CD4-positive, alpha-beta T cell (primary cell): ENCODE results near the gene RHOBTB3. TPM values are rescaled to one million over a fixed set of nuclear protein-coding genes. Genes with fewer than 3 reads are reported as not detected.
A peak's percentile ranks its signal among the peaks of the same experiment; 100 is the strongest.

Experiments
- ATAC-seq: fragments of 200-7000 bp; cut with Tn5 transposase; one replicate; pipeline ENCODE4 v1.10.0; 2022; ENCODE audit warnings: mild to moderate bottlenecking; ENCODE audit not compliant: poor library complexity
- CTCF ChIA-PET: fragments of 350-600 bp; sonication (Branson Sonifier 250); formaldehyde crosslinking; loops from one replicate; lab custom pipeline; 2021; ENCODE audit warnings: antibody characterized with exemption, inconsistent platforms; lab: Charles Lee
- POLR2A ChIA-PET: fragments of 350-600 bp; sonication (Branson Sonifier 250); formaldehyde crosslinking; loops from one replicate; lab custom pipeline; 2021; ENCODE audit warnings: antibody characterized with exemption, inconsistent platforms; lab: Charles Lee
- DNase-seq, 14 experiments: peaks; one replicate each; pipeline ENCODE4 v3.0.0-alpha.2; 2013 to 2020; ENCODE audit warnings: mixed read lengths in 2 of 14
- H3K27ac ChIP-seq, 2 donors: one replicate each; pipeline versions ENCODE4 v1.5.1 to v1.7.0; 2013; ENCODE audit warnings: low read length in 2 of 2, low read depth in 1 of 2, mild to moderate bottlenecking in 1 of 2
- H3K27me3 ChIP-seq, 2 experiments: 1 replicate in 1 of 2; 2 replicates in 1 of 2; pipeline versions ENCODE4 v1.6.1 to v1.7.0; 2013; ENCODE audit warnings: low read length in 2 of 2, control low read depth in 1 of 2, mild to moderate bottlenecking in 1 of 2, moderate library complexity in 1 of 2; ENCODE audit not compliant: insufficient read depth in 2 of 2, control insufficient read depth in 1 of 2
- H3K36me3 ChIP-seq: one replicate; pipeline ENCODE4 v1.6.1; 2013; ENCODE audit warnings: low read length, control low read depth; ENCODE audit not compliant: insufficient read depth
- H3K4me1 ChIP-seq: one replicate; pipeline ENCODE4 v1.6.1; 2013; ENCODE audit warnings: low read length, control low read depth; ENCODE audit not compliant: insufficient read depth
- H3K4me3 ChIP-seq: one replicate; pipeline ENCODE4 v1.5.1; 2013; ENCODE audit warnings: mild to moderate bottlenecking, low read length, moderate library complexity
- H3K9me3 ChIP-seq, 2 experiments: 1 replicate in 1 of 2; 2 replicates in 1 of 2; pipeline versions ENCODE4 v1.6.1 to v1.7.0; 2013; ENCODE audit warnings: low read length in 2 of 2, mild to moderate bottlenecking in 2 of 2, control low read depth in 1 of 2, moderate library complexity in 1 of 2; ENCODE audit not compliant: control insufficient read depth in 1 of 2, insufficient read depth in 1 of 2
- H3K27ac Mint-ChIP-seq: one replicate; pipeline ENCODE4 v1.8.0; 2020; ENCODE audit warnings: mixed read lengths
- H3K27me3 Mint-ChIP-seq: one replicate; pipeline ENCODE4 v1.8.0; 2021; ENCODE audit warnings: mixed read lengths
- H3K36me3 Mint-ChIP-seq: one replicate; pipeline ENCODE4 v1.8.0; 2021; ENCODE audit warnings: low read depth, mixed read lengths
- H3K4me1 Mint-ChIP-seq: one replicate; pipeline ENCODE4 v1.8.0; 2021; ENCODE audit warnings: low read depth, mixed read lengths
- H3K4me3 Mint-ChIP-seq: one replicate; pipeline ENCODE4 v1.8.0; 2020; ENCODE audit warnings: mild to moderate bottlenecking, mixed read lengths
- H3K9me3 Mint-ChIP-seq: one replicate; pipeline ENCODE4 v1.8.0; 2020; ENCODE audit warnings: mixed read lengths
- CTCF ChIP-seq: fragments of 200-600 bp; IDR thresholded peaks from one replicate; pipeline ENCODE4 v1.8.0; 2022; ENCODE audit warnings: antibody characterized with exemption, mild to moderate bottlenecking
- intact Hi-C, 2 experiments: fragments of 100-400 bp; cut with DNase I in 1 of 2; cut with micrococcal nuclease in 1 of 2; formaldehyde crosslinking; loops; one replicate each; pipeline versions ENCODE4 v1.15.1 to v1.9.0; 2023 to 2025; cut with DNase I, micrococcal nuclease
- total RNA-seq, 174 experiments: library from RNA in 2 of 174; stranded (reverse) in 2 of 174; gene quantifications; one replicate each; pipeline ENCODE4 v1.2.3 and lab custom pipeline; 2021 to 2026

Gene RHOBTB3
- total RNA-seq, 2 experiments from 2014 or later: 3.8 to 4.3 TPM

DNA sequence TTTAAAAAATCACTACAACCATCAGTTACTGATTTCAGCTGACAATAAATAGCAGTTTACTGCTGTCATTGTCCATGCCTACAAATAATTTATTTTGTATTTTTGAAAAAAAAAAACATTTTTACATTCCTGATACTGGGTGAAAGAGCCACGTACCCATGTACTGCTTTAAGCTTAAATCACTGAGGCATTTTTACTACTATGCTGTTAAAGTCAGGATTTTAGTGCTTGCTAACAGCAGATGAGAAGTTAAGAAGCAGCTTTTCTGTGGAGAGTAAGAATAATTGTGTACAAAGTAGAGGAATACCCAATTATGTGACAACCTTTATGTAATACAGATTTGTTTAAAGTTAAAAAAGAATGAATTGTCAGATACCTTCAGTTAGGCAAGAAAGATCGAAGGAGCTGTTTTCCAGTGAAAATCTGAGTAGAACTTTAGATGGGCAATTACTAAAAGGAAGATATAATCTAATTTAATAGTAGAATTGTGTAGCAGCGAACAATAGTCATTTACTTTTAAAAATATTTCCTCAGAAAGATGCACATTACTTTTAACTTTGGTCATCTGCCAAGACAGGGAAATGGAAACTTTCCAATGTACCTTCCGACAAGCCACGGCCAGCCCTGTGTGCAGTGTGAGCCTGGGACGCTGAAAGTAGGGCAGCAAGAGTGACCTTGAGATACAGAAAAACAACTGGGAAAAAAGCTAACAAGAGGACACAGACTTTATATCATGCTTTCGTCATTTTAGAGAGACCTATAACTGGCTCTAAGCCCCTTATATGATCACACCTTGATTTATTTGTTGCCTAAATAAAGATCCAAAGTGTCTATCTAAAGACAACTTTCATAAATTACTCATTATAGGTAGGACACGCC is 39.9 kb downstream of the RHOBTB3 start:
- no peaks in the 10 kb centered on the region for H3K36me3 Mint-ChIP-seq
- intact Hi-C loops: no loop called here
- no peaks in the 10 kb centered on the region for H3K4me1 Mint-ChIP-seq
- no peak overlapping the region for H3K4me3 Mint-ChIP-seq
- Histone ChIP-seq H3K4me1 (no peaks in the 10 kb centered on the region), H3K27ac (no peak overlapping the region), H3K36me3 (no peaks in the 10 kb centered on the region), H3K9me3 (no peaks in the 10 kb centered on the region), H3K27me3 (no peaks in the 10 kb centered on the region), H3K4me3 (no peak overlapping the region)
- H3K27ac Mint-ChIP-seq: no peak overlapping the region
- ChIA-PET POLR2A (no interaction called here), CTCF (interaction anchor here (0.9 to 2.0 kb wide), 4 partner anchors 10 to 173 kb away, joined by 3 to 9 read pairs (median 5); partner anchors contain the start of gene RFESD)
- ATAC-seq (no peak), DNase-seq (no peak)
- H3K27me3 Mint-ChIP-seq: no peaks in the 10 kb centered on the region
- no peak for TF ChIP-seq CTCF
- H3K9me3 Mint-ChIP-seq: no peaks in the 10 kb centered on the region

DNA sequence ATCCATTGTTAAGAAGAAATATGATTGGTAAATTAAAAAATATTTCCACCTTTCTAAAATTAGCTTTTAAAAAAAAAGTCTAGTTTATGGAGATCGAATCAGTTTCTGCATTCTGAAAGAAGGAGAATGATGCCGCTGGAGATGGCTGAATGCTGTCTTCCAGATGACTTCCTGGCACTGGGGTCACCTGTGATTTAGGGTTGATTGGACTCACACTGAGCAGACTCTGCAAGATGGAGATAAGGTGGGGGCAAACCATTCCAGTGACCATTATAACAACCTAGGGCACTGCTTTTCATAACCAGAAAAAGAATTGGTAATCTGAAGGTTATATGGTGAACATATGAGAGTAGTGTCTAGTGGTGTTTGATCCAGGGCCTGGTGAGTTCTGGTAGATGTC is 40.8 kb downstream of the RHOBTB3 start:
- DNase-seq: no peak
- no peak overlapping the region for H3K27ac ChIP-seq
- Mint-ChIP-seq H3K4me3 (no peak overlapping the region), H3K36me3 (no peaks in the 10 kb centered on the region), H3K27ac (no peak overlapping the region), H3K4me1 (no peaks in the 10 kb centered on the region), H3K9me3 (no peaks in the 10 kb centered on the region), H3K27me3 (no peaks in the 10 kb centered on the region)
- H3K36me3 ChIP-seq: no peaks in the 10 kb centered on the region
- no peak overlapping the region for H3K4me3 ChIP-seq
- POLR2A ChIA-PET: no interaction called here
- H3K27me3 ChIP-seq: no peaks in the 10 kb centered on the region
- no peaks in the 10 kb centered on the region for H3K4me1 ChIP-seq
- TF ChIP-seq CTCF: no peak
- H3K9me3 ChIP-seq: no peaks in the 10 kb centered on the region
- intact Hi-C loops: no loop called here
- CTCF ChIA-PET: interaction anchor here (1.7 to 2.0 kb wide), 2 partner anchors 9 to 174 kb away, joined by 5 to 9 read pairs; no protein-coding TSS in a partner anchor
- ATAC-seq: no peak

DNA sequence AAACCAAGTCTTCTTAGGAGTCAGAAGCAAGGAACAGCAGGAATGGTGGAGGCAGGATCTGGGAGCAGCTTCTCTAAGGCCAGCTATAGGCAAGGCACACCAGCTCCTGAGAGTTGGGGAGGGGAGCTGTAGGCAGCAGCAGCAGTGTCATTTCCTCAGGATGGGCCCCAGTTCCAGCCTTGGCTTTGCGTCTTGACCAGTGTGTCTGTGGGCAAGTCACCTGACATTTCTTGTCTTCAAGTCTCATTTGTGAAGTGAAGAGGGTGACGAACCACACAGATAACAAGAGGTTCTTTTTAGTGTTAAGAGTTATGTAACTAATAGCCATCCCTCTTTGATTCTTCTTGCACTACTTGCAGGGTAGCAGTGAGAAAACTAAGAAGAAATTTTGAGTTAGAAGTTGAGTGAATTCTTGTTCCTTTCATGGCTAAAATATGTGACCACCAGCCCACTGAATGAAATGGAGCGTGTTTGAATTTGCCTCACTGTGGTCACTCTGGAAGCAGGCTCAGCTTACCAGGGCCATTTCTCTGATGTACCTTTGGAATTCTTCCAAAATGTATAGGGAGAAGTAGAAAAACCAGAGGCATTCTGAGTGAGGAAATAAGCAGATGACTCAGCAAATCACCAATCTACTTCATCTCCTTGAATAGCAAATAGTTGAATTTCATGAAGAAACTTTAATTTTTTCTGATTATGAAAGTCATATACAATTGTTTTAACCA is 42.4 kb downstream of the RHOBTB3 start:
- CTCF ChIA-PET: no interaction called here

More for the DNA sequence above, 42.4 kb downstream of the RHOBTB3 start:
- H3K9me3 Mint-ChIP-seq: no peaks in the 10 kb centered on the region
- Histone ChIP-seq H3K27me3 (no peaks in the 10 kb centered on the region), H3K4me3 (no peak overlapping the region), H3K27ac (no peak overlapping the region), H3K36me3 (no peaks in the 10 kb centered on the region), H3K9me3 (no peaks in the 10 kb centered on the region), H3K4me1 (no peaks in the 10 kb centered on the region)
- peak in 1 of 14 experiments; percentile 29 for DNase-seq
- H3K27ac Mint-ChIP-seq: no peak overlapping the region
- no peak for ATAC-seq
- no peaks in the 10 kb centered on the region for H3K27me3 Mint-ChIP-seq
- no peak for TF ChIP-seq CTCF
- intact Hi-C loops: no loop called here
- H3K36me3 Mint-ChIP-seq: no peaks in the 10 kb centered on the region
- H3K4me1 Mint-ChIP-seq: no peaks in the 10 kb centered on the region
- POLR2A ChIA-PET: no interaction called here
- no peak overlapping the region for H3K4me3 Mint-ChIP-seq
